Epithelial cell of proximal tubule (primary cell): ENCODE results near the gene ADAMTSL1. TPM values are rescaled to one million over a fixed set of nuclear protein-coding genes. Genes with fewer than 3 reads are reported as not detected.

Experiments
- DNase-seq: peaks from one replicate; pipeline ENCODE4 v3.0.0-alpha.2; 2011; ENCODE audit warnings: low read depth
- H3K4me3 ChIP-seq: 2 replicates; pipeline ENCODE4 v1.5.1; 2011; ENCODE audit warnings: low read depth, mild to moderate bottlenecking, low read length
- CTCF ChIP-seq: conservative IDR thresholded peaks from 2 replicates; pipeline ENCODE4 v1.5.1; 2012; ENCODE audit warnings: low read depth, mild to moderate bottlenecking, low read length
- total RNA-seq: library from RNA; depleted of rRNA; stranded (reverse); fragments of >200 nt; gene quantifications from 2 replicates; pipeline ENCODE4 v1.2.3, GENCODE V29; 2015

Gene ADAMTSL1
- total RNA-seq, 1 donor from 2014 or later, result 2.8 TPM

GRCh38 chr9:18564018-18564880 lies 90.3 kb downstream of the ADAMTSL1 start:
- DNase-seq, result no peak
- H3K4me3 ChIP-seq, result no peak overlapping the region
- no peak for TF ChIP-seq CTCF

GRCh38 chr9:18566121-18566520 lies 92.2 kb downstream of the ADAMTSL1 start:
- no peak overlapping the region for H3K4me3 ChIP-seq
- no peak for TF ChIP-seq CTCF
- DNase-seq, result no peak

- DNase-seq, result no peak
- H3K4me3 ChIP-seq, result no peak overlapping the region
- TF ChIP-seq CTCF, result no peak
These were observed 95.0 kb downstream of the ADAMTSL1 start for GRCh38 chr9:18568973-18569372.

- no peak for TF ChIP-seq CTCF
- H3K4me3 ChIP-seq, result no peak overlapping the region
- DNase-seq, result no peak
These were observed 96.1 kb downstream of the ADAMTSL1 start for GRCh38 chr9:18569941-18570630.

GRCh38 chr9:18573021-18573556 lies 99.1 kb downstream of the ADAMTSL1 start:
- H3K4me3 ChIP-seq, result no peak overlapping the region
- DNase-seq, result no peak
- TF ChIP-seq CTCF, result no peak

- H3K4me3 ChIP-seq, result no peak overlapping the region
- DNase-seq, result no peak
- no peak for TF ChIP-seq CTCF
These were observed 101.7 kb downstream of the ADAMTSL1 start for GRCh38 chr9:18575686-18576085.

GRCh38 chr9:18579536-18579935 lies 105.6 kb downstream of the ADAMTSL1 start:
- no peak for TF ChIP-seq CTCF
- DNase-seq, result no peak
- H3K4me3 ChIP-seq, result no peak overlapping the region
